Activated CD8-positive, alpha-beta memory T cell treated with anti-CD3 and anti-CD28 coated beads, Interleukin-2, amount 50 U/mL, for 1 hour (primary cell): Measurements from ENCODE around the gene IL6R.
"Not testable (repeated sequence)": the region's sequence is repeated elsewhere in the genome, so short reads cannot be mapped to it uniquely, and the experiment has no call there.

Experiments used
- DNase-seq: peaks from one replicate; pipeline ENCODE4 v3.0.0-alpha.2; 2020; ENCODE audit errors: extremely low read depth

Gene IL6R

GRCh38 chr1:154404984-154405746 is at the start of gene IL6R:
TSS of gene IL6R (plus strand) at chr1:154405343. CDS start at chr1:154405630, 287 bp downstream.
- no peak for DNase-seq

DNA sequence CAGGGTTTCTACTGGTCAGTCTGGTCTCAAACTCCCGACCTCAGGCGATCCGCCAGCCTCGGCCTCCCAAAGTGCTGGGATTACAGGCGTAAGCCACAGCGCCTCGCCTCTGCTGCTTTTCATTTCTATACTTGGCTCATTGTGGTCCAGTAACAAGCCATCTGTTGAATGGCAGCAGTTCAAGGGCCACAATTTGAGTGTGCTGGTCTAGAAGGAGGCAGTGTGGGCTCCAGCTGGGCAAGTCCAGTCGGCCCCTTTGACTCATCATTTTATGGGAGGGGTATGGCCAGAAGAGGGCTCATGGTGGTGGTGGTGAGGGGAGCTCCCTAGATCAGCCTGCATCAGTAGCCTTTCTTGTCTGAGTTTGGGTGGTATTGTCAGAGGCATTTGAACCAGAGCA is 46.6 kb upstream of the IL6R start:
- no peak for DNase-seq

DNA sequence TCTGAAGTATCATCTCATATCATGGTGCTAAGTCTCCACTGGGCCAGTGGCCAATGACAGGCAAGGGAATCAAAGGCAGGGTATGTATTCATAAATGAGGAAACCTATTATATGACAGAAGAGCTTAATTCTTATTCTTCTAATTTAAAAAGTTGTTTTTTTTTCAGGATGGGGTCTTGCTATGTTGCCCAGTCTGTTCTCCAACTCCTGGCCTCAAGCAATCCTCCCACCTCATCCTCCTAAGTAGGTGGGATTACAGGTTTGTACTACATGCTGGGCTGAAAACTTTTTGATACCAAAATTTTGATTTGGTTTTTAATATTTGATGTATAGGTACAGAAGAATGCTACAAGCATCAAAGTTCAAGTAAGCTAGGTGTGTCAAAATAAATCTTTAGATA is 44.9 kb upstream of the IL6R start:
- DNase-seq, result no peak

DNA sequence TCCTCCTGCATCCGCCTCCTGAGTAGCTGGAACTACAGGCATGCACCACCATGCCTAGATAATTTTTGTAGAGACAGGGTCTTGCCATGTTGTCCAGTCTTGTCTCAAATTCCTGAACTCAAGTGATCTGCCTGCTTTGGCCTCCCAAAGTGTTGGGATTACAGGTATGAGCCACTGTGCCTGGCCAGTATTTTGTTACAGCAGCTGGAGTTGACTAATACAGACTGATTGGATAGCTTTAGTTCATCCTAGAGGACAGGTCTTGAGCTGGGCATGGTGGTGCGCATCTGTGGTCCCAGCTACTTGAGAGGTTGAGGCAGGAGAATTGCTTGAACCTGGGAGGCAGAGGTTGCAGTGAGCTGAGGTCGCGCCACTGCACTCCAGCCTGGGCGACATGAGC is 44.3 kb upstream of the IL6R start:
- not testable (repeated sequence) for DNase-seq

GRCh38 chr1:154361357-154361756 is 43.8 kb upstream of the IL6R start:
- no peak for DNase-seq

DNA sequence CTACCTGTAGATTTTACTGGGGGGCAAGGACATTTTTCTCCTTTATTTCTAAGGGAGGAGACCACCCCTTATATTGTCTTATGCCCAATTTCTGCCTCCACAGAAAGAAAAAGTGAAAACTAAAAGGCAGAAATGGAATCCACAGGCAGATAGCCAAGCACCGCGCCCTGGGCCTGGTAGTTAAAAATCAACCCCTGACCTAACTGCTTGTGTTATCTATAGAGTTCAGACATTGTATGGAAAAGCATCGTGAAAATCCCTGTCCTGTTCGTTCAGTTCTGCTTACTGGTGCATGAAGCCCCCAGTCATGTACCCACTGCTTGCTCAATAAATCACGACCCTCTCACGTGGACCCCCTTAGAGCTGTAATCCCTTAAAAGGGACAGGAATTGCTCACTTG is 33.7 kb upstream of the IL6R start:
- DNase-seq, result no peak

- DNase-seq, result not testable (repeated sequence)
Measured at GRCh38 chr1:154373777-154374357, 31.3 kb upstream of the IL6R start.

GRCh38 chr1:154379301-154379700 is 25.8 kb upstream of the IL6R start:
- DNase-seq, result no peak

GRCh38 chr1:154384650-154385489 is 20.3 kb upstream of the IL6R start:
- DNase-seq, result no peak

- peak; percentile 50 for DNase-seq
Measured at GRCh38 chr1:154386643-154387352, 18.3 kb upstream of the IL6R start.

DNA sequence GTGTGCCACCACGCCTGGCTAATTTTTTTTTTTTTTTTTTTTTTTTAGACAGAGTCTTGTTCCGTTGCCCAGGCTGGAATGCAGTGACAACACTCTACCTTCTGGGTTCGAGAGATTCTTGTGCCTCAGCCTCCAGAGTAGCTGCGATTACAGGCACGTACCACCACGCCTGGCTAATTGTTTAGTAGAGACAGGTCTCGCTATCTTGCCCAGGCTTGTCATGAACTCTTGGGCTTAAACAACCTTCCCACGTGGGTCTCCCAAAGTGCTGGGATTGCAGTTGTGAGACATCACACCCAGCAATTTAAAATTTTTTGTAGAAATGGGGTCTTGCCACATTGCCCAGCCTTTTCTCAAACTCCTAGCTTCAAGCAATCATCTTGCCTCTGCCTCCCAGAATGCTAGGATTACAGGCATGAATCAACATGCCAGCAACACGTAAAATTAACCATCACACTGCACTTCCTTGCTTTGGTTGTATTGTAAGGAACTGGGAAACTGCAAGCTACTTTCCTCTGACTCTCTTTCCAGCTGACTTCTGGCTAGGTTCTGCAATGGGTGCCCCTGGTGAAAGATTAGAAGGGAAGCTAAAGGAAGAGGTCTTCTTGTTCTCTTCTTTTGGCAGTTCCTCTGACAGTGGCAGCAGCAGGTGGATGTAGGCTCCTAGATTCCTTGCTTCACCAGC is 13.9 kb upstream of the IL6R start:
- no peak for DNase-seq

GRCh38 chr1:154398141-154398540 is 7.0 kb upstream of the IL6R start:
- DNase-seq, result no peak

DNA sequence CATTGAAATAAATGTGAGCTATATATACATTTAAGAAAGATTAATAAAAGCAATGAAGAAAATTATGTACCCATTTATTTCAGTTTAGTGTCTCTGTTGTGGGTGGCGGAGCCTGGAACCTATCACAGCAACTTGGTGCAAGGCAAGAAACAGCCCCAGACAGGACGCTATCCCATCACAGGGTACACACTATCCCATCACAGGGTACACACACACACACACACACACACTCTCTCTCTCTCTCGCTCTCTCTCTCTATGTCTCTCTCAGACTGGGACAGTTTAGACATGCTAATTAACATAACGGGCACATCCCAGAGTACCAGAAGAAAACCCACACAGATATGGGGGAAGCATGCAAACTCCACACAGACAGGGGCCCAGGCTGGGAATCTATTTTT is 6.5 kb upstream of the IL6R start:
- no peak for DNase-seq

DNA sequence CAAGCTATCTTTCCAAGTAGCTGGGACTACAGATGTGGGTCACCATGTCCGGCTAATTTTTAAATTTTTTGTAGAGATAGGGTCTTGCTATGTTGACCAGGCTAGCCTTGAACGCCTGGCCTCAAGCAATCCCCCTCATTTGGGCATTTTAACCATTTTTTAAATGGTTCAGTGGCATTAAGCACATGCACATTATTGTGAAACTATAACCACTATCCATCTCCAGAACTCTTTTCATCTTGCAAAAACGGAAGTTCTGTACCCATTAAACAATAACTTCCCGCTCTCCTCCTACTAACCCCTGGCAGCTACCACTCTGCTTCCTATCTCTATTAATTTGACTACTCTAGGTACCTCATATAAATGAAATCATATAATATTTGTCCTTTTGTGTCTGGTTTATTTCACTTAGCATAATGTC is 4.8 kb upstream of the IL6R start:
- DNase-seq, result no peak

- DNase-seq, result no peak
Measured at GRCh38 chr1:154402409-154402921, 2.7 kb upstream of the IL6R start.

DNA sequence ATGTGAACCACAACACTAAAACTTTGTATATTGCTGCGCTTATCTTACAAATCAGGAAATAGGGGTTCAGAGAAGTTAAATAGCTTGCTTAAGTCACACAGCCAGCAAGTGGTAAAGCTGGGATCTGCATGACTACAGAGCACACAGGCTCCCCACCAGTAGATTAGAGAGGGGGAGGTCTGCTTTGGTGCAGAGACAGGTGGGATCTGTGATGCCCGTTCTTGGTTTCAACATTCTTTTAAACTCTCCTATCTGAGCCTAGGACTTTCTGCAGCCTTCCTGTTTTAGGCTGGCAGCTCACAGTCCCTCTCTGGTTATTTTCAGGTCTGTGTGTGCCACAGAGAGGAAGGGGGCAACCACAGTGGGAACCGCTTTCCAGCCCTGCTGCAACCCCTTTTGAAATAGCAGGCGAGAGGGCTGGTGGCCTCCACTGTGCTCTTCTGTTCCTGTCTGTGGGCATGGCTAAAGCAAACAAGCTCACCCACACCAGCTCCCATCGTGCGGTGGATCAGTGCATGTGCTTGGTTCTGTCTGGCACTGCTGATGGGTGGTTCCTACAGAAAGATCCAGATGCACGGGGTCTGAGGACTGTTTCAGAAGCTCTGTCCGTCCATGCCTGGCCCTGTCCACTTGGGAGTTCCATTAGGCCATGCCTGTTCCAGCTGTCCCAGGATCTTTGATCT is 1.7 kb upstream of the IL6R start:
- DNase-seq, result no peak

- no peak for DNase-seq
Measured at GRCh38 chr1:154403983-154404382, 1.2 kb upstream of the IL6R start.

- no peak for DNase-seq
Measured at GRCh38 chr1:154404511-154404931, 622 bp upstream of the IL6R start.

DNA sequence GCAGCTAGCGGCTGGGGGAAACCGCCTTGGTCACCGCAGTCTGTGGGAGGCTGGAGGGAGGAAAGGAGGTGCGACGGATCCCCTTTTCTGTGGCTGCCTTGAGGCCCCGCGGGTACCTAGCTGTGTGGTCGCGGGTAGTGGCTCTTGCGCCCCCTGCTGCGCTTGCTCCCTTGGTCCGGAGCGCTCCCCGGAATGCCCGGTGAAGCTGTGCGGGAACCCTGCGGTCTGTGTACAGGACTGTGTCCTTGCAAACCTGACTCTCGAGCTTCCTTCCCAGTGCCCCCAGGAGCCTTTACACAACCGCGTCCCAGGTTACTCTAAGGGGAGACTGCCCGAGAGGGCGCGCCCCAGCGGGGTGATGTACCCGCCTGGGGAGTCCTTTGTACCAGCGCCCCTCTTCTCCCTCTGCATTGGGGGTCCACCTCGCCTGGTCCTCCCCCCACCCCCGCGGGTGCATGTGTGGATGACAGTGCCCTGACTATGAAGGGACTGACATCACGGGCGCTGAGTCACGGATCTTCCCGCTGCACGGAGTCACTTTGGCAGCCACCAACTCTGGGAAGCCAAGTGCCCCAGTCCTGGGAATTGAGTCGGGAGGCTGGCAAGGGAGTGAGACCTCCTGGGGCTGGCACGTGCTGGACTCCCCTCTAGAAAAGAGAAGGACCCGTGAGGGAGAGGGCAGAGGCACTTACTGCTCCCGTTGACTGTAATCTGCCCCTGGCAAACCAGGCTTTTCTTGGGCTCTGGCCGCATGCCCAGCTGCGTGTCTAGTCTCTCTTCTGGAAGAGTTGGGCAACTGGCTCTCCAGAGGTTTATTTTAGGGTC is 816 bp downstream of the IL6R start:
- DNase-seq, result no peak

DNA sequence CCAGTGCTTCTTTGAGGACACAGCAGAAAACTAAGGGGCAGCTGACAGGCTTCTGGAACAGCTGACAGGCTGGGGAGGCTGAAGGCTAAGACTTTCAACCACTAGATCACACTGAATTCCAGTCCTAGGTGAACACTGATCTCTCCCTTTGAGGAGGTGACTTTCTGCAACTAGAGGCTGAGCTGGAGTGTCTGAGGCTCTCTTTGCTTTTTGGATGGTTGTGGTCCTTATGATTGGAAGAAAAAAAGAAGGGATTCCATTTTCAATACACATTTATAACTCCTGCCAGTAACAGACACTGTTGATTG is 1.4 kb downstream of the IL6R start:
- no peak for DNase-seq
